Adipocyte (in vitro differentiated cells): Measurements from ENCODE around the gene TFCP2.

Experiments used
- DNase-seq: peaks from one replicate; pipeline ENCODE4 v3.0.0-alpha.2; 2015; ENCODE audit warnings: low read depth
- H3K27me3 ChIP-seq: replicated peaks from 2 replicates; pipeline ENCODE4 v1.7.0; 2013; ENCODE audit warnings: mild to moderate bottlenecking, low read length, moderate library complexity; ENCODE audit not compliant: control insufficient read depth, insufficient read depth
- H3K36me3 ChIP-seq: 2 replicates; pipeline ENCODE4 v1.7.0; 2013; ENCODE audit warnings: low read length, mild to moderate bottlenecking, moderate library complexity; ENCODE audit not compliant: control insufficient read depth, insufficient read depth, severe bottlenecking
- H3K4me1 ChIP-seq: 2 replicates; pipeline ENCODE4 v1.7.0; 2013; ENCODE audit warnings: mild to moderate bottlenecking, low read length, moderate library complexity; ENCODE audit not compliant: control insufficient read depth, insufficient read depth
- H3K4me3 ChIP-seq: 2 replicates; pipeline ENCODE4 v1.7.0; 2013; ENCODE audit warnings: mild to moderate bottlenecking, low read length, moderate library complexity
- H3K9ac ChIP-seq: 2 replicates; pipeline ENCODE4 v1.7.0; 2013; ENCODE audit warnings: mild to moderate bottlenecking, low read length, moderate library complexity
- H3K9me3 ChIP-seq: 2 replicates; pipeline ENCODE4 v1.7.0; 2013; ENCODE audit warnings: mild to moderate bottlenecking, low read length, moderate library complexity; ENCODE audit not compliant: control insufficient read depth

The TFCP2 gene

GRCh38 chr12:51192284-51192671, 19.3 kb upstream of the TFCP2 start:
- H3K36me3 ChIP-seq, result peaks cover 4% of the 10 kb centered on the region
- H3K4me1 ChIP-seq, result no peaks in the 10 kb centered on the region
- H3K9ac ChIP-seq, result no peak overlapping the region
- no peak for DNase-seq
- H3K4me3 ChIP-seq, result no peak overlapping the region
- no peaks in the 10 kb centered on the region for H3K27me3 ChIP-seq
- no peaks in the 10 kb centered on the region for H3K9me3 ChIP-seq

- DNase-seq, result no peak
- Histone ChIP-seq H3K9me3 (no peaks in the 10 kb centered on the region), H3K27me3 (no peaks in the 10 kb centered on the region), H3K36me3 (peaks cover 4% of the 10 kb centered on the region), H3K4me1 (no peaks in the 10 kb centered on the region), H3K9ac (no peak overlapping the region), H3K4me3 (no peak overlapping the region)
Measured at GRCh38 chr12:51191516-51192283, 18.8 kb upstream of the TFCP2 start.

- Histone ChIP-seq H3K9ac (no peak overlapping the region), H3K36me3 (peaks cover 4% of the 10 kb centered on the region), H3K4me3 (no peak overlapping the region), H3K27me3 (no peaks in the 10 kb centered on the region), H3K9me3 (no peaks in the 10 kb centered on the region), H3K4me1 (no peaks in the 10 kb centered on the region)
- no peak for DNase-seq
Measured at GRCh38 chr12:51190820-51191219, 17.9 kb upstream of the TFCP2 start.

- Histone ChIP-seq H3K9me3 (no peaks in the 10 kb centered on the region), H3K4me1 (no peaks in the 10 kb centered on the region), H3K36me3 (peaks cover 4% of the 10 kb centered on the region), H3K4me3 (no peak overlapping the region), H3K9ac (no peak overlapping the region), H3K27me3 (no peaks in the 10 kb centered on the region)
- no peak for DNase-seq
Measured at GRCh38 chr12:51189790-51190355, 16.9 kb upstream of the TFCP2 start.

- Histone ChIP-seq H3K4me3 (no peak overlapping the region), H3K9me3 (no peaks in the 10 kb centered on the region), H3K27me3 (no peaks in the 10 kb centered on the region), H3K36me3 (peaks cover 4% of the 10 kb centered on the region), H3K4me1 (no peaks in the 10 kb centered on the region), H3K9ac (no peak overlapping the region)
- DNase-seq, result no peak
Measured at GRCh38 chr12:51188359-51189051, 15.6 kb upstream of the TFCP2 start.

- Histone ChIP-seq H3K4me3 (no peak overlapping the region), H3K9me3 (no peaks in the 10 kb centered on the region), H3K36me3 (peaks cover 4% of the 10 kb centered on the region), H3K4me1 (no peaks in the 10 kb centered on the region), H3K9ac (no peak overlapping the region), H3K27me3 (no peaks in the 10 kb centered on the region)
- DNase-seq, result no peak
Measured at GRCh38 chr12:51187370-51187987, 14.5 kb upstream of the TFCP2 start.

GRCh38 chr12:51186465-51187085, 13.6 kb upstream of the TFCP2 start:
- H3K4me1 ChIP-seq, result no peaks in the 10 kb centered on the region
- no peaks in the 10 kb centered on the region for H3K27me3 ChIP-seq
- no peak for DNase-seq
- no peak overlapping the region for H3K9ac ChIP-seq
- H3K36me3 ChIP-seq, result peaks cover 4% of the 10 kb centered on the region
- H3K9me3 ChIP-seq, result no peaks in the 10 kb centered on the region
- H3K4me3 ChIP-seq, result no peak overlapping the region

GRCh38 chr12:51185171-51185717, 12.3 kb upstream of the TFCP2 start:
- Histone ChIP-seq H3K36me3 (peaks cover 4% of the 10 kb centered on the region), H3K4me1 (no peaks in the 10 kb centered on the region), H3K9me3 (no peaks in the 10 kb centered on the region), H3K9ac (no peak overlapping the region), H3K27me3 (no peaks in the 10 kb centered on the region), H3K4me3 (no peak overlapping the region)
- DNase-seq, result no peak

GRCh38 chr12:51183816-51184215, 10.9 kb upstream of the TFCP2 start:
- Histone ChIP-seq H3K4me3 (no peak overlapping the region), H3K4me1 (no peaks in the 10 kb centered on the region), H3K9me3 (no peaks in the 10 kb centered on the region), H3K9ac (no peak overlapping the region), H3K36me3 (no peaks in the 10 kb centered on the region), H3K27me3 (no peaks in the 10 kb centered on the region)
- peak; percentile 44 for DNase-seq

GRCh38 chr12:51183349-51183748, 10.4 kb upstream of the TFCP2 start:
- Histone ChIP-seq H3K36me3 (no peaks in the 10 kb centered on the region), H3K4me3 (no peak overlapping the region), H3K4me1 (no peaks in the 10 kb centered on the region), H3K27me3 (no peaks in the 10 kb centered on the region), H3K9me3 (no peaks in the 10 kb centered on the region), H3K9ac (no peak overlapping the region)
- no peak for DNase-seq

- Histone ChIP-seq H3K36me3 (no peaks in the 10 kb centered on the region), H3K9me3 (no peaks in the 10 kb centered on the region), H3K27me3 (no peaks in the 10 kb centered on the region), H3K4me1 (no peaks in the 10 kb centered on the region), H3K4me3 (no peak overlapping the region), H3K9ac (no peak overlapping the region)
- no peak for DNase-seq
Measured at GRCh38 chr12:51181558-51181957, 8.6 kb upstream of the TFCP2 start.
